H1 (cell line): ENCODE results near the gene WFDC10A. TPM values are rescaled to one million over a fixed set of nuclear protein-coding genes. Genes with fewer than 3 reads are reported as not detected.

ENCODE experiments used
- CTCF ChIA-PET: fragments of 300-600 bp; sonication (Branson Sonifier 250); formaldehyde crosslinking; loops from one replicate; lab custom pipeline; 2021; ENCODE audit not compliant: partially characterized antibody; lab: Charles Lee
- POLR2A ChIA-PET: fragments of 300-600 bp; sonication (Branson Sonifier 250); formaldehyde crosslinking; loops from one replicate; lab custom pipeline; 2021; ENCODE audit warnings: inconsistent platforms; ENCODE audit not compliant: partially characterized antibody; lab: Charles Lee
- DNase-seq, 2 experiments: peaks; one replicate each; pipeline versions ENCODE4 v3.0.0 to v3.0.0-alpha.2; 2010 to 2022; ENCODE audit warnings: low spot score in 2 of 2, low read depth in 1 of 2, mixed read lengths in 1 of 2
- FAIRE-seq: peaks from 2 replicates; lab custom pipeline; 2011; peaks lifted over from hg19 to GRCh38; lab: Jason Lieb, UNC
- H2AFZ ChIP-seq: 2 replicates; pipeline ENCODE4 v1.8.1; 2012; ENCODE audit warnings: low read length, inconsistent platforms
- H2AK5ac ChIP-seq: 2 replicates; pipeline ENCODE4 v1.6.1; 2013; ENCODE audit warnings: low read depth, low read length
- H2BK120ac ChIP-seq: replicated peaks from 2 replicates; pipeline ENCODE3; 2013; ENCODE audit warnings: low read depth, low read length, inconsistent platforms
- H2BK12ac ChIP-seq: 2 replicates; pipeline ENCODE4 v1.6.1; 2013; ENCODE audit warnings: low read depth, low read length
- H2BK15ac ChIP-seq: 2 replicates; pipeline ENCODE4 v1.6.1; 2013; ENCODE audit warnings: low read length
- H2BK20ac ChIP-seq: 2 replicates; pipeline ENCODE4 v1.6.1; 2013; ENCODE audit warnings: low read length
- H2BK5ac ChIP-seq: 2 replicates; pipeline ENCODE4 v1.6.1; 2013; ENCODE audit warnings: low read depth, low read length
- H3K14ac ChIP-seq: 2 replicates; pipeline ENCODE4 v1.6.1; 2013; ENCODE audit warnings: inconsistent platforms; ENCODE audit not compliant: insufficient read length
- H3K18ac ChIP-seq: 2 replicates; pipeline ENCODE4 v1.6.1; 2013; ENCODE audit warnings: low read length; ENCODE audit errors: extremely low read depth
- H3K23ac ChIP-seq: 2 replicates; pipeline ENCODE4 v1.6.1; 2013; ENCODE audit warnings: inconsistent platforms; ENCODE audit not compliant: insufficient read length
- H3K23me2 ChIP-seq: 2 replicates; pipeline ENCODE4 v1.6.1; 2013; ENCODE audit warnings: low read depth, low read length
- H3K27ac ChIP-seq: 2 replicates; pipeline ENCODE4 v1.6.1; 2011; ENCODE audit warnings: low read depth, low read length, inconsistent platforms
- H3K27me3 ChIP-seq, 4 experiments: replicated peaks in 1 of 4; 1 replicate in 1 of 4; 2 replicates in 3 of 4; pipeline versions ENCODE4 v1.6.1 to v1.8.1; 2011 to 2013; ENCODE audit warnings: low read length in 3 of 4, mild to moderate bottlenecking in 3 of 4, inconsistent platforms in 2 of 4, mixed read lengths in 2 of 4, moderate library complexity in 1 of 4; ENCODE audit not compliant: control insufficient read depth in 3 of 4, insufficient read depth in 3 of 4; ENCODE audit errors: extremely low read depth in 1 of 4
- H3K36me3 ChIP-seq, 4 experiments: 2 replicates each; pipeline versions ENCODE4 v1.6.1 to v1.8.1; 2011 to 2013; ENCODE audit warnings: mild to moderate bottlenecking in 4 of 4, low read length in 3 of 4, moderate library complexity in 2 of 4, control low read depth in 1 of 4, inconsistent platforms in 1 of 4; ENCODE audit not compliant: insufficient read depth in 4 of 4, control insufficient read depth in 2 of 4
- H3K4ac ChIP-seq: replicated peaks from 2 replicates; pipeline ENCODE3; 2013; ENCODE audit warnings: low read length, low read depth, mixed read lengths, inconsistent platforms; ENCODE audit not compliant: insufficient read length
- H3K4me1 ChIP-seq, 4 experiments: replicated peaks in 1 of 4; 1 replicate in 1 of 4; 2 replicates in 3 of 4; pipeline versions ENCODE4 v1.6.1 to v1.8.1; 2011 to 2013; ENCODE audit warnings: low read length in 3 of 4, inconsistent platforms in 2 of 4, mixed read lengths in 1 of 4; ENCODE audit not compliant: insufficient read depth in 4 of 4, control insufficient read depth in 3 of 4
- H3K4me2 ChIP-seq, 2 experiments: 2 replicates each; pipeline versions ENCODE4 v1.6.1 to v1.8.1; 2011 to 2013; ENCODE audit warnings: low read depth in 2 of 2, low read length in 2 of 2, control low read depth in 1 of 2, inconsistent platforms in 1 of 2, mild to moderate bottlenecking in 1 of 2; ENCODE audit not compliant: insufficient read depth in 1 of 2
- H3K4me3 ChIP-seq, 4 experiments: fragments of 200-600, 300-600 bp in 1 of 4; sonication (generic), shearing (Covaris generic), sonication (Bioruptor Twin) in 1 of 4; 2 replicates each; pipeline versions ENCODE4 v1.5.1 to v1.8.1; 2011 to 2016; ENCODE audit warnings: low read length in 4 of 4, low read depth in 3 of 4, control low read depth in 2 of 4, inconsistent platforms in 2 of 4, mild to moderate bottlenecking in 2 of 4, mixed read lengths in 1 of 4, moderate library complexity in 1 of 4; ENCODE audit not compliant: insufficient read depth in 2 of 4; ENCODE audit errors: extremely low read depth in 1 of 4
- H3K56ac ChIP-seq: replicated peaks from 2 replicates; pipeline ENCODE3; 2013; ENCODE audit warnings: low read depth, mild to moderate bottlenecking, mixed read lengths, low read length, inconsistent platforms; ENCODE audit not compliant: insufficient read length
- H3K79me1 ChIP-seq: 2 replicates; pipeline ENCODE4 v1.6.1; 2013; ENCODE audit warnings: low read depth, low read length, control low read depth
- H3K79me2 ChIP-seq, 2 experiments: 2 replicates each; pipeline versions ENCODE4 v1.6.1 to v1.8.1; 2012 to 2013; ENCODE audit warnings: low read length in 2 of 2, mild to moderate bottlenecking in 2 of 2, inconsistent platforms in 1 of 2; ENCODE audit not compliant: insufficient read depth in 2 of 2, control insufficient read depth in 1 of 2
- H3K9ac ChIP-seq, 4 experiments: replicated peaks in 1 of 4; 1 replicate in 1 of 4; 2 replicates in 3 of 4; pipeline versions ENCODE4 v1.6.1 to v1.8.1; 2011 to 2013; ENCODE audit warnings: low read depth in 3 of 4, low read length in 3 of 4, control low read depth in 2 of 4, mild to moderate bottlenecking in 2 of 4, moderate library complexity in 2 of 4, inconsistent platforms in 1 of 4; ENCODE audit errors: extremely low read depth in 1 of 4
- H3K9me3 ChIP-seq, 2 experiments: 2 replicates each; pipeline versions ENCODE4 v1.6.1 to v1.8.1; 2012 to 2013; ENCODE audit warnings: mild to moderate bottlenecking in 2 of 2, moderate library complexity in 2 of 2, control low read depth in 1 of 2, inconsistent platforms in 1 of 2, low read depth in 1 of 2, low read length in 1 of 2, mixed read lengths in 1 of 2; ENCODE audit not compliant: insufficient read depth in 2 of 2
- H4K20me1 ChIP-seq, 2 experiments: replicated peaks in 1 of 2; 2 replicates each; pipeline versions ENCODE3 to v1.8.1; 2011 to 2013; ENCODE audit warnings: inconsistent platforms in 2 of 2, low read length in 2 of 2, mild to moderate bottlenecking in 1 of 2; ENCODE audit not compliant: insufficient read depth in 2 of 2, control insufficient read depth in 1 of 2
- H4K5ac ChIP-seq: 2 replicates; pipeline ENCODE4 v1.6.1; 2013; ENCODE audit warnings: low read length, low read depth, mixed read lengths, inconsistent platforms; ENCODE audit not compliant: insufficient read length
- H4K8ac ChIP-seq: 2 replicates; pipeline ENCODE4 v1.8.0; 2013; ENCODE audit warnings: mild to moderate bottlenecking, moderate library complexity, low read length, inconsistent platforms; ENCODE audit not compliant: insufficient read depth; ENCODE audit errors: extremely low read depth
- H4K91ac ChIP-seq: replicated peaks from 2 replicates; pipeline ENCODE3; 2013; ENCODE audit warnings: low read length, mixed read lengths, inconsistent platforms; ENCODE audit not compliant: insufficient read length
- CBX5 ChIP-seq: fragments of 300-800, 300-1000 bp; sonication (generic); IDR thresholded peaks from 2 replicates; pipeline ENCODE4 v1.7.1; 2016; ENCODE audit warnings: antibody characterized with exemption, low read length, low read depth
- KDM4A ChIP-seq: IDR thresholded peaks from one replicate; pipeline ENCODE4 v1.7.1; 2012; ENCODE audit warnings: low read depth, mild to moderate bottlenecking, moderate library complexity, low read length, inconsistent platforms; ENCODE audit not compliant: severe bottlenecking
- MAFK ChIP-seq: IDR thresholded peaks from 2 replicates; pipeline ENCODE4 v1.6.1; 2012; ENCODE audit warnings: low read depth, mild to moderate bottlenecking, improper control_type of control experiment, low read length
- SIN3A ChIP-seq, 2 experiments: IDR thresholded peaks in 1 of 2; conservative IDR thresholded peaks in 1 of 2; 2 replicates each; pipeline ENCODE4 v1.6.1; 2011 to 2012; ENCODE audit warnings: low read length in 2 of 2, improper control_type of control experiment in 1 of 2, low read depth in 1 of 2, mild to moderate bottlenecking in 1 of 2
- TAF1 ChIP-seq: IDR thresholded peaks from 2 replicates; pipeline ENCODE4 v1.6.1; 2011; ENCODE audit warnings: mild to moderate bottlenecking, low read depth, low read length
- TCF12 ChIP-seq: IDR thresholded peaks from 2 replicates; pipeline ENCODE4 v1.6.1; 2011; ENCODE audit warnings: low read depth, mild to moderate bottlenecking, low read length
- WGBS, 2 experiments: shearing (Covaris generic) in 1 of 2; methylation state at CpG; one replicate each; pipeline versions ENCODE4 v1.1.6 to v1.1.7; 2013 to 2015; ENCODE audit warnings: low lambda C conversion rate in 2 of 2, mixed read lengths in 2 of 2, inconsistent platforms in 1 of 2, low coverage in 1 of 2, missing lambda C conversion rate in 1 of 2; ENCODE audit not compliant: insufficient replicate concordance in 2 of 2, insufficient coverage in 1 of 2, insufficient read length in 1 of 2; ENCODE audit errors: extremely low coverage in 1 of 2, missing lambda C conversion rate in 1 of 2; 5-methylcytosine and 5-hydroxymethylcytosine counted together
- polyA plus RNA-seq, 7 experiments: library from polyadenylated mRNA; depleted of rRNA in 3 of 7; stranded (reverse) in 5 of 7; unstranded in 2 of 7; fragments of >200 nt in 5 of 7; fragments of 200-250 nt in 2 of 7; gene quantifications; 1 replicate in 5 of 7; 2 replicates in 1 of 7; 4 replicates in 1 of 7; pipeline versions ENCODE4 v1.2.1 to v1.2.3, GENCODE V29; 2011 to 2013; ENCODE audit warnings: missing spikeins in 2 of 7, mixed read lengths in 2 of 7
- total RNA-seq: library from RNA; stranded (reverse); fragmentation: NEBNext Ultra II Directional; extraction: Animal tissue kit (Norgen Biotek cat#: 25700); gene quantifications from 2 replicates; pipeline ENCODE4 v1.2.1, GENCODE V29; 2021
- TF ChIP-seq, protein P1 (sequence below): IDR thresholded peaks from 2 replicates; pipeline ENCODE4 v1.6.1; 2012; ENCODE audit warnings: inconsistent platforms

The WFDC10A gene
- total and polyA plus RNA-seq, 2 of the 8 experiments (the other 6 are each of a cell fraction or from before 2014, with no cell fraction given) = not detected

DNA sequence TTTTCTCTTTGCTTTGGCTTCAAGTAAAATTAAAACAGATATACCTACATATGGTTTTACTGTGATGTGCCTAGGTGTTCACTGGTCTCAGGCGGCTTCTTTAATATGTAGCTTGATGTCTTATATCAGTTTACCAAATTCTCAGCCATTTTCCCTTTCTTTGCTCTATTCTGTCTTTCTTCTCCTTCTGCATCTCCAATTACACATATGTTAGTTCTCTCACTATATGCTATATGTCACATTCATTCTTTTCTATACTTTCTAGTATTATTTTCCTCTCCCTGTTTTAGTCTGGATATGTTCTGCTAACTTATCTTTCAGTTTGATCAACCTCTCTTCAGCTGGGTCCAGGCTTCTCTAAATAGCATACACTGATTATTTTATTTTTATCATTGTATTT lies 36.0 kb upstream of the WFDC10A start:
- ChIA-PET POLR2A (no interaction called here), CTCF (interaction anchor here (0.6 to 4.8 kb wide), 10 partner anchors 22 to 181 kb away, joined by 3 to 48 read pairs (median 3); no protein-coding TSS in a partner anchor)
- Histone ChIP-seq H3K4me1 (no peaks in the 10 kb centered on the region), H3K14ac (no peak overlapping the region), H3K18ac (no peak overlapping the region), H2BK20ac (no peak overlapping the region), H2BK120ac (no peak overlapping the region), H4K8ac (no peak overlapping the region), H3K9ac (no peak overlapping the region), H3K4me2 (no peak overlapping the region), H3K4me3 (no peak overlapping the region), H3K4ac (no peak overlapping the region), H4K5ac (no peak overlapping the region), H3K56ac (no peak overlapping the region), H3K9me3 (no peaks in the 10 kb centered on the region), H4K20me1 (no peaks in the 10 kb centered on the region), H2BK5ac (no peak overlapping the region), H3K23me2 (no peaks in the 10 kb centered on the region), H2BK15ac (no peak overlapping the region), H4K91ac (no peak overlapping the region), H3K79me1 (no peaks in the 10 kb centered on the region), H3K36me3 (no peaks in the 10 kb centered on the region), H2BK12ac (no peak overlapping the region), H3K27ac (no peak overlapping the region), H3K23ac (no peak overlapping the region), H3K27me3 (no peaks in the 10 kb centered on the region; a peak in 1 of 7 replicates), H2AK5ac (no peak overlapping the region), H3K79me2 (no peaks in the 10 kb centered on the region), H2AFZ (no peak overlapping the region)
- no peak for FAIRE-seq
- WGBS, 2 experiments = 57% methylated on average over 1 of the region's 1 CpG; no CpG with 5 or more reads in 1 of the 2 experiments
- DNase-seq = no peak
- no peak for TF ChIP-seq TAF1
- no peak for TF ChIP-seq TCF12
- TF ChIP-seq SIN3A (conservative IDR thresholded peaks at IDR 0.05 in 1 of 2, IDR thresholded peaks at IDR 0.05 in 1 of 2; ENCODE audit: low read depth in 1 of 2, low read length in 2 of 2) = no peak
- TF ChIP-seq CBX5 = no peak
- TF ChIP-seq, protein P1, sequence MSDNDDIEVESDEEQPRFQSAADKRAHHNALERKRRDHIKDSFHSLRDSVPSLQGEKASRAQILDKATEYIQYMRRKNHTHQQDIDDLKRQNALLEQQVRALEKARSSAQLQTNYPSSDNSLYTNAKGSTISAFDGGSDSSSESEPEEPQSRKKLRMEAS = no peak
- TF ChIP-seq KDM4A = no peak
- no peak for TF ChIP-seq MAFK
